CD4-positive, alpha-beta T cell treated with Interleukin-4 for 1 hour (primary cell): ENCODE results near the gene C5orf47.

Experiments used
- DNase-seq, 2 donors: peaks; one replicate each; pipeline ENCODE4 v3.0.0-alpha.2; 2020 to 2022

C5orf47 gene

DNA sequence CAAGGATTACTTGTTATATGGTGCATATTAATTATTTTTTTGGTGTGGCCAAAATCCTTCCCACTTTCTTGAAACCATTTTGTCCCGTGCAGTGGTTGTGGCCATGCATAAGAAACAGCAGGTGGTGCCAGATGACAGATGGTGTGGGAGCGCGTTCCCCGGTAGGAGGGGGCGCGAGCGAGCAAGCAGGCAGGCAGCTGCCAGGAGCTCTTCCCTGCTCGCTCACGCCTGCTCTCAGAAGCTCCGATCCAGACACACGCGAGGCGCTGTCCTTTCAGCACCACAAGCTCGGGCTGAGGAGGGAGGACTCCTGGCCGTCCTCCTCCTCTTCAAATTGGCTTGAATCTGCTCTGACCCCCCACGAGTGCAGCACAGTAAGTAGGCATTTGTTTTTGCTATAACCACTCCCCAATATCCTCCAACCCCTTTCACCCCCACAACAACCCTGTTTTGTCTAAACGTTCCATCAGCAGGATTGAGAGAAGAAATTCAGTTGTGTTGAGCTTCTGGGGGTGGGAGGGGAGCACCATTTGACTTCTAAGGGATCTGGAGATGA is 56.6 kb downstream of the C5orf47 start, which contains the start of gene NSG2:
Gene NSG2, plus strand, starts transcription at position 237 of the 556 bp plus-strand sequence. CDS start 1,050 bp downstream, outside the sequence.
- DNase-seq: no peak

DNA sequence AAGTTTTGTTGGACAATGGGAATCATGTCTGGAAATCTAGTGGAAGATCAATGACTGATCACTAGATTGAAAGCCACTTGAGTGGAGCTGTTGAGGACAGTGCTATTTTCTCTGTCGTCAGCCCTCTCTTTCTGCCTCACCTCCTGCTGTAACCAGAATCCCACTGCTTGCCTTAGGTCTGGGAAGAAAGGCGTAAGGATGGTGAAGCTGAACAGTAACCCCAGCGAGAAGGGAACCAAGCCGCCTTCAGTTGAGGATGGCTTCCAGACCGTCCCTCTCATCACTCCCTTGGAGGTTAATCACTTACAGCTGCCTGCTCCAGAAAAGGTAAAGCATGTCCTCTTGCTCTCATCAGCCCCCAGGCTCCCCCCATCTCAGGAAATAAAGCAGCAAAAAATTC is 57.6 kb downstream of the C5orf47 start:
- DNase-seq: no peak

DNA sequence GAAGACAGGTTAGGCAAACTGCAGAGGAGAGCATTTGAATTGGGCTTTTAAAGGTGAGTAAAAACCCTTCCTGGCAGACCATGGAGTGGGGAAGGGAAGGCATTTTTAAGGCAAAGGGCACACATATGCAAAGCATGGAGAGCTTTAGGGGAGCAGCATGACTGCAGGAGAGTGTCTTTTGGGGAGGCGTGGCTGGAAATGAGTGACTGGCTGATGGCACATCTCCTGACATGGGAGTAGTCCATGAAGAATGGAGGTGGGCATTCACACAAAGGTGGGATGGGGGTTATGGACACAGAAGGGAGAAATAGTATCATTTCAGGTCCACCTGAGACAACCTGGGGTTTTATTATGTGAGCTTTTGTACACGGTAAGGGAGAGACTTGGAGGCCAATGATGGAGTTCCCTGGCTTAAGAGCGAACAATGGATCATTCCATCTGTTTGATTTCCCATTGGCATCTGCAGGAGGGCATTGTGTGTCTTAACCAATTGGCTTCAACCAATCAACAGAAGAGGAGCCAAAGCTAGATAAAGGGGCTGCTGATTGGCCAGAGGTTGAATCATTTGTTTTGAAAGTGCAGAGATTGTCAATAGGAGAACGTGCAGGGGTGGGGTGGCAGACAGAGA is 58.6 kb downstream of the C5orf47 start:
- DNase-seq: no peak

DNA sequence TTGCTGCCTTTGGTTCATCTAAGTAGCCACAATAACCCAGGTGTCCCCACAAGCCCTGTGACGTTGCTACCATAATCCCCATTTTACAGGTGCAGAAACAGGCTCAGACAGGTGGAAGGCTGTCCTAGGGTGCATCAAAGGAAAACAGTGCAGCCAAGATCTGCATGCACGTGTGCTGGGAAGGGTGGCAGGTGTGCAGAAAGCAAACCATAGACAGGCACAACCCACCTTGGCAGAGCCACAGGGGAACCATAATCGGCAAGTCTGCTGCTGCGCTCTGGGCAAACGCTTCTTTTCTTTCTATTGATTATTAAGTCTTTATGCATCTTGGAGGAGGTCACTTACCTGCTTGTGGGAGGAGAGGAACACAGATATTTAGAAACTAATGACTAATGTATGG is 63.7 kb downstream of the C5orf47 start:
- no peak for DNase-seq

DNA sequence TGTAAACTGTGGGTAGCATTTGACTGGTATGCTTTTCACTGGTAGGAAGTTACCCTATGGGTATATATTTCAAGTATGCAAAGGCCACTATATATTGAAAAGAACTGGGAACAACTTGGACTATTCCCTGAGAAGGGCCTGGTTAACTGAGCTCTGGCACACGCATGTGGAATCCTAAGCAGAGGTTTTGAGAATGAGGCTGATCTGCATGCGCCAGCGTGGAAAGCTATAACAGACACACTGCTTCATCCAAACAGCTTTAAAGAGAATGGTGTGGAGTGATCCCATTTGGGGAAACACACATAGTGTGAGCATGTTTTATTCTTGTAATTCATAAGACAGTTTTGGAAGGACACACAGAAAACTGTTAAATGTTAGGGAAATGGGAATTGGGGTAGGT is 64.9 kb downstream of the C5orf47 start:
- no peak for DNase-seq
